ENCODE data around the gene LPCAT3.

LPCAT3 gene

DNA sequence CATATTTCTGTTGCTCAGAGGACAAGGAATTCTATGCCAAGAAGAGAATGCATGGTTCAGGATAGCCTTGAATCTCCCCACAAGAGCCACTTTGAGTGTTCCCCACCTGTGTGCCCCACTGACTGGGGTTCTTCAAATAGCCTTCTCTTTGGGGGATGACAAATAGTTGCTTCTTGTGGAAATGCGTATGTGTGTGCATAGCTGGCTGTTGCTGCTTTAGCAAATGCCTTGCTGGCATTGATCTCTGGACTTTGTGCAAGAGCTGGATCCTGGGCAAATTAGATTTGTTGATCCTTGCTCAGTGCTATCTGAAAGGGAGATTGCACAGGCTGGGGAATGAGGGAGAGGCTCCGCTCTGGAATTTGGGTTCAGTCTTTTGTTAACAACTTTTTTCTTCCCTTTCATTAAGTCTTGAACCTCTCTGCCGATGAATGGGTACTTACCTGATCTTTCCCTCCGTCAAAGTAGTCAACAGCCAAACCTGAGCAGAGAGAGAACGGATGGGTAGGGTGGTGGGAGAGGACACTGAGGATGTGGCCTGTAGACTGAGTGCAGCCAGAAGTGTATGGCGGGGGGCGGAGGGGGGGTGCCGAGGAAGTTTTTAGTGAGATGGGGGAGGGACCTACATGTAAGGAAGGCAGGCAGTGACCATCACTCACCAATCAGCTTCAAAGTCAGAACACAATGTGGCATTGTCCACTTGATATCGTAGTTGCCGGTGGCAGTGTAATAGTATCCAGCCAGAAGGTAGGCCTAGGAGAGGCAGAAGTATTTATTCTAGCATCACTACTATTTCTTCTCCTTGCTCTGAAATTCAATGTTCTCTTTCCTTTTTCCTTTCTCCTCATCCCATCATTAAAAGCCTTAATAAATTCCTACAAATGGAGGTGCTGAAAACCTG lies 36.9 kb downstream of the LPCAT3 start:
- Histone ChIP-seq H4K20me1 (ENCODE audit: control insufficient read depth, insufficient read depth, low read depth, low read length) (no peaks in the 10 kb centered on the region), H3K4me3 (ENCODE audit: low read length) (no peak overlapping the region), H3F3A (ENCODE audit: control insufficient read depth, insufficient read depth) (peaks cover 6% of the 10 kb centered on the region; the same call in 1 of the 2 replicates), H3K36me3 (ENCODE audit: control insufficient read depth, low read length) (peaks cover 70% of the 10 kb centered on the region), H3K27me3 (ENCODE audit: control insufficient read depth, low read length) (no peaks in the 10 kb centered on the region), H3K9me2 (replicated peaks; ENCODE audit: control insufficient read depth, low read length) (no peaks in the 10 kb centered on the region), H3K4me2 (ENCODE audit: low read length) (no peak overlapping the region), H3K27ac (ENCODE audit: low read depth, low read length) (no peak overlapping the region), H3K9me3 (ENCODE audit: control insufficient read depth, insufficient read depth, low read length) (no peaks in the 10 kb centered on the region), H3K4me1 (ENCODE audit: control insufficient read depth, low read length) (no peaks in the 10 kb centered on the region), H3K79me2 (ENCODE audit: control insufficient read depth, low read length) (no peaks in the 10 kb centered on the region)
- TF ChIP-seq, protein P1, sequence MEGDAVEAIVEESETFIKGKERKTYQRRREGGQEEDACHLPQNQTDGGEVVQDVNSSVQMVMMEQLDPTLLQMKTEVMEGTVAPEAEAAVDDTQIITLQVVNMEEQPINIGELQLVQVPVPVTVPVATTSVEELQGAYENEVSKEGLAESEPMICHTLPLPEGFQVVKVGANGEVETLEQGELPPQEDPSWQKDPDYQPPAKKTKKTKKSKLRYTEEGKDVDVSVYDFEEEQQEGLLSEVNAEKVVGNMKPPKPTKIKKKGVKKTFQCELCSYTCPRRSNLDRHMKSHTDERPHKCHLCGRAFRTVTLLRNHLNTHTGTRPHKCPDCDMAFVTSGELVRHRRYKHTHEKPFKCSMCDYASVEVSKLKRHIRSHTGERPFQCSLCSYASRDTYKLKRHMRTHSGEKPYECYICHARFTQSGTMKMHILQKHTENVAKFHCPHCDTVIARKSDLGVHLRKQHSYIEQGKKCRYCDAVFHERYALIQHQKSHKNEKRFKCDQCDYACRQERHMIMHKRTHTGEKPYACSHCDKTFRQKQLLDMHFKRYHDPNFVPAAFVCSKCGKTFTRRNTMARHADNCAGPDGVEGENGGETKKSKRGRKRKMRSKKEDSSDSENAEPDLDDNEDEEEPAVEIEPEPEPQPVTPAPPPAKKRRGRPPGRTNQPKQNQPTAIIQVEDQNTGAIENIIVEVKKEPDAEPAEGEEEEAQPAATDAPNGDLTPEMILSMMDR (IDR thresholded peaks at IDR 0.05; ENCODE audit: low read depth, low read length, poor library complexity, severe bottlenecking) = no peak
- no peak for TF ChIP-seq EZH2phosphoT487 (IDR thresholded peaks at IDR 0.05; ENCODE audit: borderline replicate concordance, low read length)

GRCh38 chr12:6980740-6981139 lies 37.5 kb downstream of the LPCAT3 start:
- H3K4me1 ChIP-seq (ENCODE audit: control insufficient read depth, low read length) = no peaks in the 10 kb centered on the region
- peaks cover 6% of the 10 kb centered on the region; the same call in 1 of the 2 replicates for H3F3A ChIP-seq (ENCODE audit: control insufficient read depth, insufficient read depth)
- H3K36me3 ChIP-seq (ENCODE audit: control insufficient read depth, low read length) = peaks cover 77% of the 10 kb centered on the region
- H3K4me2 ChIP-seq (ENCODE audit: low read length) = no peak overlapping the region
- no peak overlapping the region for H3K4me3 ChIP-seq (ENCODE audit: low read length)
- no peaks in the 10 kb centered on the region for H3K27me3 ChIP-seq (ENCODE audit: control insufficient read depth, low read length)
- H3K9me2 ChIP-seq (replicated peaks; ENCODE audit: control insufficient read depth, low read length) = no peaks in the 10 kb centered on the region
- no peak overlapping the region for H3K27ac ChIP-seq (ENCODE audit: low read depth, low read length)
- H4K20me1 ChIP-seq (ENCODE audit: control insufficient read depth, insufficient read depth, low read depth, low read length) = no peaks in the 10 kb centered on the region
- no peaks in the 10 kb centered on the region for H3K79me2 ChIP-seq (ENCODE audit: control insufficient read depth, low read length)
- no peak for TF ChIP-seq EZH2phosphoT487 (IDR thresholded peaks at IDR 0.05; ENCODE audit: borderline replicate concordance, low read length)
- no peaks in the 10 kb centered on the region for H3K9me3 ChIP-seq (ENCODE audit: control insufficient read depth, insufficient read depth, low read length)

DNA sequence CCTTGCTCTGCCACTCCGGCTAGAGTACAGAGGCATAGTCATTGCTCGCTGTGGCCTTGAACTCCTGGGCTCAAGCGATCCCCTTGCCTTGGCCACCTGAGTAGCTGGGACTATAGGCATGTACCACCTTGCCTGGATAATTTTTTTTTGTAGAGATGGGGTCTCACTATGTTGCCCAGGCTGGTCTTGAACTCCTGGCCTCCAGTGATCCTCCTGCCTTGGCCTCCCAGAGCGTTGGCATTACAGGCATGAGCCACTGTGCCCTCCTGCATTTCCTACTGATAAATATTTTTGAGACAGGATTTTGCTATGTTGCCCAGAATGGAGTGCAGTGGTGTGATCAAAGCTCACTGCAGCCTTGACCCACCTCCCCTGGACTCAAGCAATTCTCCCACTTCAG lies 38.2 kb downstream of the LPCAT3 start:
- H3K4me1 ChIP-seq (ENCODE audit: control insufficient read depth, low read length) = no peaks in the 10 kb centered on the region
- TF ChIP-seq, protein P1 (IDR thresholded peaks at IDR 0.05; ENCODE audit: low read depth, low read length, poor library complexity, severe bottlenecking) = no peak
- TF ChIP-seq EZH2phosphoT487 (IDR thresholded peaks at IDR 0.05; ENCODE audit: borderline replicate concordance, low read length) = no peak
- H3F3A ChIP-seq (ENCODE audit: control insufficient read depth, insufficient read depth) = peaks cover 6% of the 10 kb centered on the region; the same call in 1 of the 2 replicates
- H3K36me3 ChIP-seq (ENCODE audit: control insufficient read depth, low read length) = peaks cover 83% of the 10 kb centered on the region
- no peaks in the 10 kb centered on the region for H3K79me2 ChIP-seq (ENCODE audit: control insufficient read depth, low read length)
- no peaks in the 10 kb centered on the region for H4K20me1 ChIP-seq (ENCODE audit: control insufficient read depth, insufficient read depth, low read depth, low read length)
- H3K27me3 ChIP-seq (ENCODE audit: control insufficient read depth, low read length) = no peaks in the 10 kb centered on the region
- H3K4me2 ChIP-seq (ENCODE audit: low read length) = no peak overlapping the region
- no peak overlapping the region for H3K27ac ChIP-seq (ENCODE audit: low read depth, low read length)
- H3K9me2 ChIP-seq (replicated peaks; ENCODE audit: control insufficient read depth, low read length) = no peaks in the 10 kb centered on the region
- no peaks in the 10 kb centered on the region for H3K9me3 ChIP-seq (ENCODE audit: control insufficient read depth, insufficient read depth, low read length)
- no peak overlapping the region for H3K4me3 ChIP-seq (ENCODE audit: low read length)

DNA sequence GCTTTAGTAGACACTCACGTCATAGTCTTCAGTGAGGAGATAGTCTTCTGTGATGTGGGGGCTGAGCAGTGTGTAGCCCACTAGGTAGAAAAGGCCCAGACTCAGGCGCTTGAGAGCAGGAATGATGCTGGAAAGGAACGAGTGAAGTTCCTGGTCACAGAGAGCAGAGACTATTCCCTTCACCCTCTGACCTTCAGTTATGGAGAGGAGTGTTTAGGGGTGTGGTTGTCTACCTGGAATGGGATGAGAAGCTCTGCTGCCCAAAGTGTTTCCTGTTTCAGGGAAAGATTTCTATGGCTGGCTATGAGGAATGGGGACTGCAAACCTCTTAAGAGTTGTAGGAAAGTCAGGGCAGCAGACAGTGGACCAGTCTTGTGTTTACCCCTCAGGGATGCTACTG lies 38.8 kb downstream of the LPCAT3 start:
- no peaks in the 10 kb centered on the region for H3K9me3 ChIP-seq (ENCODE audit: control insufficient read depth, insufficient read depth, low read length)
- no peaks in the 10 kb centered on the region for H3K4me1 ChIP-seq (ENCODE audit: control insufficient read depth, low read length)
- no peak overlapping the region for H3K4me3 ChIP-seq (ENCODE audit: low read length)
- no peak for TF ChIP-seq EZH2phosphoT487 (IDR thresholded peaks at IDR 0.05; ENCODE audit: borderline replicate concordance, low read length)
- TF ChIP-seq, protein P1 (IDR thresholded peaks at IDR 0.05; ENCODE audit: low read depth, low read length, poor library complexity, severe bottlenecking) = no peak
- H3K36me3 ChIP-seq (ENCODE audit: control insufficient read depth, low read length) = peaks cover 87% of the 10 kb centered on the region
- no peaks in the 10 kb centered on the region for H4K20me1 ChIP-seq (ENCODE audit: control insufficient read depth, insufficient read depth, low read depth, low read length)
- no peak overlapping the region for H3K4me2 ChIP-seq (ENCODE audit: low read length)
- peaks cover 4% of the 10 kb centered on the region; the same call in 1 of the 2 replicates for H3K79me2 ChIP-seq (ENCODE audit: control insufficient read depth, low read length)
- H3K9me2 ChIP-seq (replicated peaks; ENCODE audit: control insufficient read depth, low read length) = no peaks in the 10 kb centered on the region
- H3K27me3 ChIP-seq (ENCODE audit: control insufficient read depth, low read length) = no peaks in the 10 kb centered on the region
- H3F3A ChIP-seq (ENCODE audit: control insufficient read depth, insufficient read depth) = peaks cover 6% of the 10 kb centered on the region; the same call in 1 of the 2 replicates
- no peak overlapping the region for H3K27ac ChIP-seq (ENCODE audit: low read depth, low read length)

Measured in DOHH2 (cell line).